PC-9 (cell line): ENCODE data around the gene CCL24.
"Not testable (repeated sequence)": the region's sequence is repeated elsewhere in the genome, so short reads cannot be mapped to it uniquely, and the experiment has no call there.

Experiments used
- EZH2 ChIP-seq: fragments of 200-600 bp; sonication (generic); IDR thresholded peaks from 2 replicates; pipeline ENCODE4 v1.8.0; 2017; ENCODE audit warnings: antibody characterized with exemption, low read depth
- TF ChIP-seq, protein P1 (sequence below): fragments of 200-600 bp; sonication (generic); conservative IDR thresholded peaks from 2 replicates; pipeline ENCODE4 v1.6.1; 2017; ENCODE audit warnings: mixed run types, antibody characterized with exemption, mild to moderate bottlenecking, moderate library complexity

DNA sequence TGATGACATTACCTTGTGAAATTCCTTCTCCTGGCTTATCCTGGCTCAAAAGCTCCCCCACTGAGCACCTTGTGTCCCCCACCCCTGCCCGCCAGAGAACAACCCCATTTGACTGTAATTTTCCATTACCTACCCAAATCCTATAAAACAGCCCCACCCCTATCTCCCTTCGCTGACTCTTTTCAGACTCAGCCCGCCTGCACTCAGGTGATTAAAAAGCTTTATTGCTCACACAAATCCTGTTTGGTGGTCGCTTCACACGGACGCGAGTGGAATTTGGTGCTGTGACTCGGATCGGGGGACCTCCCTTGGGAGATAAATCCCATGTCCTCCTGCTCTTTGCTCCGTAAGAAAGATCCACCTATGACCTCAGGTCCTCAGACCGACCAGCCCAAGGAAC is 34.6 kb downstream of the CCL24 start:
- TF ChIP-seq, protein P1, sequence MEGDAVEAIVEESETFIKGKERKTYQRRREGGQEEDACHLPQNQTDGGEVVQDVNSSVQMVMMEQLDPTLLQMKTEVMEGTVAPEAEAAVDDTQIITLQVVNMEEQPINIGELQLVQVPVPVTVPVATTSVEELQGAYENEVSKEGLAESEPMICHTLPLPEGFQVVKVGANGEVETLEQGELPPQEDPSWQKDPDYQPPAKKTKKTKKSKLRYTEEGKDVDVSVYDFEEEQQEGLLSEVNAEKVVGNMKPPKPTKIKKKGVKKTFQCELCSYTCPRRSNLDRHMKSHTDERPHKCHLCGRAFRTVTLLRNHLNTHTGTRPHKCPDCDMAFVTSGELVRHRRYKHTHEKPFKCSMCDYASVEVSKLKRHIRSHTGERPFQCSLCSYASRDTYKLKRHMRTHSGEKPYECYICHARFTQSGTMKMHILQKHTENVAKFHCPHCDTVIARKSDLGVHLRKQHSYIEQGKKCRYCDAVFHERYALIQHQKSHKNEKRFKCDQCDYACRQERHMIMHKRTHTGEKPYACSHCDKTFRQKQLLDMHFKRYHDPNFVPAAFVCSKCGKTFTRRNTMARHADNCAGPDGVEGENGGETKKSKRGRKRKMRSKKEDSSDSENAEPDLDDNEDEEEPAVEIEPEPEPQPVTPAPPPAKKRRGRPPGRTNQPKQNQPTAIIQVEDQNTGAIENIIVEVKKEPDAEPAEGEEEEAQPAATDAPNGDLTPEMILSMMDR = not testable (repeated sequence)
- not testable (repeated sequence) for TF ChIP-seq EZH2
